Superior temporal gyrus (tissue), 1 donor: ENCODE measurements around the gene SMIM14.
A peak's percentile ranks its signal among the peaks of the same experiment; 100 is the strongest.
"Not testable (repeated sequence)": the region's sequence is repeated elsewhere in the genome, so short reads cannot be mapped to it uniquely, and the experiment has no call there.

ENCODE experiments used
- DNase-seq: peaks from one replicate; pipeline ENCODE4 v3.0.0-alpha.2; 2016; ENCODE audit errors: extremely low spot score

The SMIM14 gene

GRCh38 chr4:39638354-39639239 is at the start of gene SMIM14:
Gene SMIM14 (minus strand): TSS chr4:39638865. CDS start chr4:39605145, 33,720 bp downstream.
- peak; percentile 98 for DNase-seq

DNA sequence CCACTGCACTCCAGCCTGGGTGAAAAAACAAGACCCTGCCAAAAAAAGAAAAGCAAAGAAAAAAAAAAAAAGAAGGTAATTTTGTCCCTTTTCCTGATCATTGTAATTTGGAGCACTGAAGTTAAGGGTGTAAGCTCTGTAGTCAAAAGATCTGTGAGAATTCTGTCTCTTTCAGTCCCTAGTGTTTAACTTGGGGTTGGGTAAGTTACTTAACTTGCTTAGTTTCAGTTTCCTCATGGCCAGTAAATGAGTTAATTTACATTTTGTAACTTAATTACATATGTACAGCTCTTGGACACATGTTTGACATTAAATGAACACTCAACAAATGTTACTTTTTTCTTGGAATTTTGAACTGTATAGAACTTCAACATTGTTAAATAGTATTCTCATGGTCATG is 48.3 kb upstream of the SMIM14 start:
- DNase-seq = no peak

DNA sequence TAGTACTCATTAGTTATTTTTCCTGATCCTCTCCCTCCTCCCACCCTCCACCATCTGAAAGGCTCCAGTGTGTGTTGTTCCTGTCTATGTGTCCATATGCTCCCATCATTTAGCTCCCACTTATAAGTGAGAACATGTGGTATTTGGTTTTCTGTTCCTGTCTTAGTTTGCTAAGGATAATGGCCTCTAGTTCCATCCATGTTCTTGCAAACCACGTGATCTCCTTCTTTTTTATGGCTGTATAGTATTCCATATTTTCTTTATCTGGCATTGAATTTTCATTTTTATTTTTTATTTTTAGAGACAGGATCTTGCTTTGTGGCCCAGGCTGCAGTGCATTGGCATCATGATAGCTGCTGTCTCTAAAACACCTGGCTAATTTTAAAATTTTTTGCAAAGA is 47.3 kb upstream of the SMIM14 start:
- no peak for DNase-seq

- no peak for DNase-seq
These were observed 43.5 kb upstream of the SMIM14 start for GRCh38 chr4:39682138-39682537.

- DNase-seq = not testable (repeated sequence)
These were observed 42.3 kb upstream of the SMIM14 start for GRCh38 chr4:39681003-39681402.

DNA sequence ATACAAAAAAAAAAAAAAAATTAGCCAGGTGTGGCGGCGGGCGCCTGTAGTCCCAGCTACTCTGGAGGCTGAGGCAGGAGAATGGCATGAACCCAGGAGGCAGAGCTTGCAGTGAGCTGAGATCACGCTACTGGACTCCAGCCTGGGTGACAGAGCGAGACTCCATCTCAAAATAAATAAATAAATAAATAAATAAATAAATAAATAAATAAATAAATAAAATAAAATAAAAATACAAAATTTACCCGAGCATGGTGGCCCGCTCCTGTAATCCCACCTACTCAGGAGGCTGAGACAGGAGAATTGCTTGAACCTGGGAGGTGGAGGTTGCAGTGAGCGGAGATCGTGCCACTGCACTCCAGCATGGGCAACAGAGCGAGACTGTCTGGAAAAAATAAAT is 37.0 kb upstream of the SMIM14 start:
- DNase-seq = not testable (repeated sequence)

DNA sequence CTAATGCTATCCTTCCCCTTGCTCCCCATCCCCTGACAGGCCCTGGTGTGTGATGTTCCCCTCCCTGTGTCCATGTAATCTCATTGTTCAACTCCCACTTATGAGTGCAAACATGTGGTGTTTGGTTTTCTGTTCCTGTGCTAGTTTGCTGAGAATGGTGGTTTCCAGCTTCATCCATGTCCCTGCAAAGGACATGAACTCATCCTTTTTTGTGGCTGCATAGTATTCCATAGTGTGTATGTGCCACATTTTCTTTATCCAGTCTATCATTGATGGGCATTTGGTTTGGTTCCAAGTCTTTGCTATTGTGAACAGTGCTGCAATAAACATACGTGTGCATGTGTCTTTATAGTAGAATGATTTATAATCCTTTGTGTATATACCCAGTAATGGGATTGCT is 31.6 kb upstream of the SMIM14 start:
- DNase-seq = not testable (repeated sequence)

DNA sequence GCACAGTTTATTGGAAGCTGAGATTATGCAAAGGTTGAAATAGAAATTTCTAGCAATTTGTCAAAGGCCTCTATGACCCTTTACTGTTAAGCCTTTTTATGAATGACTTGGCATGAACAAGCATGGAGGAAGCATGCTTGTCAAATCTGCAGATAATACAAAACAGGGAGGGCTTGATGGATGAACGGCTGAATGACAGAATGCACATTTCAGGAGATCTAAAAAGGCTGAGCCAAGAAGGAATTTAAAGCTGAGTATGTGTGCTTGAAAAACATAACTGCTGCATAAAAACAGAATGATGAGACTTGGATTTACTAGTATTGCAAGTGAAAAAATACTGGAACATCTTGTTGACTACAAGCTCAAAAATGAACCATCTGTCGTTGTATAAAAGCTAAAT is 30.2 kb upstream of the SMIM14 start:
- no peak for DNase-seq

DNA sequence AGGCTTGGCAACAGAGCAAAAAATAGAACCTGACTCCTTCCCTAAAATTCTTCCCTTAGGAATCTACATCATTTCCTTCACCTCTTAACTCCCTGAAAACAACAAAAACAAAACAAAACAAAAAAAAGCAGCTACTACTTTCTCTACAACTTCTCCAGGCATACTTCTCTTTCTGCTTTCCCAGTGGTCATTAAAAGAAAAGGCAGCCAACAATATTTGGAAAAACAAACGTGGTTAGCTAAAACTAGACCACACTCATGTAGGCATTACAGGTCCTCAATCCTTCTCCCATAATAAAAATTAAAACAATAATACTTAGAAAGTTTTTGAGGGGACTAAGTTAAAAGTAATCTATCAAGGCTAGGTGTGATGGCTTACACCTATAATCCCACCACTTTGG is 29.0 kb upstream of the SMIM14 start:
- DNase-seq = no peak

GRCh38 chr4:39664828-39665731 is 26.4 kb upstream of the SMIM14 start:
- DNase-seq = no peak

GRCh38 chr4:39662683-39663082 is 24.0 kb upstream of the SMIM14 start:
- DNase-seq = no peak

- no peak for DNase-seq
These were observed 22.1 kb upstream of the SMIM14 start for GRCh38 chr4:39660757-39661156.

- no peak for DNase-seq
These were observed 21.4 kb upstream of the SMIM14 start for GRCh38 chr4:39660045-39660444.

DNA sequence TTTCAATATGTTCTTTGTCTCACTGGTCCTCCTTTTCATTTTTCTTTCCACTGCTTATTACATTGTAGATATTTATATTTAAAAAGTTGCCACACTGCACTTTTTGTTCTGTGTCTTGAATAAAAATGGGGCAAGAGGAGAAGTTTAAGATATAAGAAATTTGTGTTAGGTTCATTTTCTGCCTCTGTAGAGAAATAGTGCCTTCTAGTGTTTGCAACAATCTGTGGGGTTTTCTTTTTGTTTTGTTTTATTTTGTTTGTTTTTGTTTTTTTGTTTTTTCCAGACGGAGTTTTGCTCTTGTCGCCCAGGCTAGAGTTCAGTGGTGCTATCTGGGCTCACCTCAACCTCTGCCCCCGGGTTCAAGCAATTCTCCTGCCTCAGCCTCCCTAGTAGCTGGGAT is 20.1 kb upstream of the SMIM14 start:
- no peak for DNase-seq

- no peak for DNase-seq
These were observed 18.8 kb upstream of the SMIM14 start for GRCh38 chr4:39657465-39657864.

GRCh38 chr4:39656638-39657037 is 18.0 kb upstream of the SMIM14 start:
- DNase-seq = not testable (repeated sequence)

DNA sequence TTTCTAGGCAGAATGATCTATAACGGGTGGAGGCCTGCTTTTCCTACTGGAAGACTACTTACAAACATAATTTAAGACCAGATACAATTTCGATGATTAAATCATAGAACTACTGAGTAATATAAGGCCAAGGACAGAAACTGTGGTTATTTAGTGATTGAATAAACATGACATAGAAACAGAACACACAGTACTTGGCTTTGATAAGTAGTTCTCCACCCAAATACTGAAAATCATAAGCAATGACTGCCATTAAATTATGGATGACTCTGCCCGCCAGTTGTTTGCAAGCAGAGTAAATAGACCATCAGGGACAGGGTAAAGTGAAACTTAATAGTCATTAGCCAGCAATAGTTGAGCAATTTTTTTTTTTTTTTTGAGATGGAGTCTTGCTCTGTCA is 17.2 kb upstream of the SMIM14 start:
- no peak for DNase-seq

- no peak for DNase-seq
These were observed 16.5 kb upstream of the SMIM14 start for GRCh38 chr4:39655211-39655610.

DNA sequence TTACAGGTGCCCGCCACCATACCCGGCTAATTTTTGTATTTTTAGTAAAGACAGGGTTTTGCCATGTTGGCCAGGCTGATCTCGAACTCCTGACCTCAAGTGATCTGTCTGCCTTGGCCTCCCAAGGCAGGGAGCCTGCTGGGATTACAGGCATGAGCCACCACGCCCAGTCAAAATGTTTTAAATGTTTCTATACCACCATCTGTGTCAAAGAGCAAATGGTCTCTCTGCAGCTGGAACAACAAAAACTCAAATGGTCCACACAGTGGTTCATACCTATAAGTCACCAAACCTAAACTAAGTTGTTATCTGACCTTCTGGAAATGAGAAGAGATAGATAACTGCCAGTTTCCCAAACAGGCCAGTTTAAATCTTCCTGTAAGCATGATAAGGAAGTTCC is 12.9 kb upstream of the SMIM14 start:
- DNase-seq = not testable (repeated sequence)

- no peak for DNase-seq
These were observed 11.1 kb upstream of the SMIM14 start for GRCh38 chr4:39649639-39650265.

DNA sequence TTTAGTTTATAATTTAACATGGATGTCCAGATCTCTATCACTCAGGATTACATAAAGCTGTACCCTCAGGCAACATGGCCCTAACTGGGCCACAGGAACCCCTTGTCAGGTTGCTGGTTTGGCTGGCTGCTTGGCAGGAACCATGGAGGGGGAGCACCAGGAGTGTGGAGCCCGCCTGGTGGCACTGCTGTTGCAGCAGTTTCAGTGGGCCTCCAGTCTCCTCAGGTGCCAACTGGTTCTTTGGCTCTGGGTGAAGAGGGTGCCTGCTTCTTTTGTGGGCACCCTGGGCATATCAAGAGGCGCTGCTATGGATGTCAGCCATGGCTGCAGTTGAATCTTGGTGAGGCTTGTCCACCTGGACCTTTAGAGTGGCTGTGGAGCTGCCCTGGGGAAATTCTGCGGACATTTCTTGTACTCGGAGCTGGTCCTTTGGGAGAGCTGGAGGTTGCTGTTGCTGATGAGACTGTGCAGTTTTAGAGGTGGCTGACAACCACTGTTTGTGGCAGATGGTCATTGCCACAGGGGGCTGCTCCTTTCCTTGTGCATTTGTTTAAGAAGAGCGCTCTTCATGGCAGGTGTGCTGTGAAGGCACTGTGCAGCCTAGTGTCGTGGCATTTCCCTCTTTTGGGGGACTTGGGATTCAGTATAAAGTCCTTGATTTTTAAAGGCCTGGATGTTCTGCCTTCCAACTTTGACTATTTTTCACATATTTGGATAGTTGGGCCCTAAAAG is 10.3 kb upstream of the SMIM14 start:
- no peak for DNase-seq
